ENCODE results near the gene PRC1.

DNA sequence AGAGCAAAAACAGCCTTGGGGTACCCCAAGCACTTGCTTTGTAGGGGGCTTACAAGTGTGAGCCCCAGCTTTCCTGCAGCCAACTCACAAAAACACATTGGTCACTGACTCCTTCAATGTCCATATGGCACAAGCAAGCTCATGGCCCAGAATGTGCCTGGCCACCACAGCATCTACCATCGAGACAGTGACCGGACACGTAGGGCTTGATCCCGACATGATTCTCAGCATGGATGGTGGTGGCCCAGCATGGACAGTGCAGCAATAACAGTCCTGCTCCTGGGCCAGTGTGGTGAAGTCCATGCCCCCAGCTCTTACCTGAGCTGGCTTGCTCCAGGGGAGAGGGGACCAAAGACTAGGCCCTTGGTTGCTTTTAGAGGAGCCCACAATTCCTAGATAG lies 53.3 kb downstream of the PRC1 start:
- TF ChIP-seq, protein P1, sequence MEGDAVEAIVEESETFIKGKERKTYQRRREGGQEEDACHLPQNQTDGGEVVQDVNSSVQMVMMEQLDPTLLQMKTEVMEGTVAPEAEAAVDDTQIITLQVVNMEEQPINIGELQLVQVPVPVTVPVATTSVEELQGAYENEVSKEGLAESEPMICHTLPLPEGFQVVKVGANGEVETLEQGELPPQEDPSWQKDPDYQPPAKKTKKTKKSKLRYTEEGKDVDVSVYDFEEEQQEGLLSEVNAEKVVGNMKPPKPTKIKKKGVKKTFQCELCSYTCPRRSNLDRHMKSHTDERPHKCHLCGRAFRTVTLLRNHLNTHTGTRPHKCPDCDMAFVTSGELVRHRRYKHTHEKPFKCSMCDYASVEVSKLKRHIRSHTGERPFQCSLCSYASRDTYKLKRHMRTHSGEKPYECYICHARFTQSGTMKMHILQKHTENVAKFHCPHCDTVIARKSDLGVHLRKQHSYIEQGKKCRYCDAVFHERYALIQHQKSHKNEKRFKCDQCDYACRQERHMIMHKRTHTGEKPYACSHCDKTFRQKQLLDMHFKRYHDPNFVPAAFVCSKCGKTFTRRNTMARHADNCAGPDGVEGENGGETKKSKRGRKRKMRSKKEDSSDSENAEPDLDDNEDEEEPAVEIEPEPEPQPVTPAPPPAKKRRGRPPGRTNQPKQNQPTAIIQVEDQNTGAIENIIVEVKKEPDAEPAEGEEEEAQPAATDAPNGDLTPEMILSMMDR (IDR thresholded peaks at IDR 0.05; ENCODE audit: low read length): no peak
- no peak for TF ChIP-seq EZH2 (optimal IDR thresholded peaks at IDR 0.05; ENCODE audit: low read depth, low read length)
